ENCODE measurements around the gene SEMA3D. TPM values are rescaled to one million over a fixed set of nuclear protein-coding genes. Genes with fewer than 3 reads are reported as not detected.

SEMA3D gene
- total RNA-seq, 1 experiment from 2014 or later = 2.0 TPM

DNA sequence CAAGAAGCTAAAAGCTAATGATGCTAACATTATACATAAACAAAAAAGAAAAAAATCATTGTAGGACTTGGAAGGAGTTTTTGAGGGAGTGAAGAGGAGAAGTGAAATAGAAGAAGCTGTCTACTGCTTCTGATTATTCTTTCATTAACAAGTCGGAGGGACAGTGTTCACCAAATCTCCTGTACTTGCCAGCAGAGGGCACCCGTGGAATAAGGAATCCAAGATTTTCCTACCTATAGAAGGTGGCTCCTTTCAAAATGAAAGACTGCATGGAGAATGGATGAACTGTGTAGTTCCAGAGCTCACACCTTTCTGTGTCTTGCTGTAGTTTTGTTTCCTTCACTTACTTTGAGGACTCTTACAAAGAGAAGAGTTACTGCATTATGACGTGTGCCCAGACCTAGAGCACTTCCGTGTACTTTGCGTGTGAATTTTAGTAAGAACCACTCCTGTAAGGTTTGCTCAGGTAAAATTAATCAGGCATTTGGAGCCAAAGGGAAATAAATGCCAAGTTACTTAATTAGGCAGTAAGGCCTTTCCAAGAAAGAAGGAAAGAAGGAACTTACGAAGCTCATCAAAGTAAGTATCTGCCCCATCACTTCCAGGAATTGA is 145.1 kb downstream of the SEMA3D start:
- Mint-ChIP-seq H3K27ac (ENCODE audit: unreplicated experiment) (no peak overlapping the region), H3K4me3 (ENCODE audit: low read depth, unreplicated experiment) (no peak overlapping the region), H3K36me3 (ENCODE audit: insufficient read depth, unreplicated experiment) (no peaks in the 10 kb centered on the region), H3K27me3 (ENCODE audit: unreplicated experiment) (no peaks in the 10 kb centered on the region), H3K9me3 (ENCODE audit: low read depth, unreplicated experiment) (no peaks in the 10 kb centered on the region), H3K4me1 (ENCODE audit: low read depth, unreplicated experiment) (no peaks in the 10 kb centered on the region)
- CTCF ChIA-PET = interaction anchor here (1.2 to 1.8 kb wide), 3 partner anchors 144 to 788 kb away, joined by 10 to 11 read pairs (median 11); no protein-coding TSS in a partner anchor
- intact Hi-C loops (cut with micrococcal nuclease; ENCODE audit: unreplicated experiment) = loop anchor here (1.0 to 5.0 kb wide), 6 partner anchors 150 to 809 kb away; no protein-coding TSS in a partner anchor
- peak; percentile 69 for DNase-seq
- no peak for TF ChIP-seq CTCF (IDR thresholded peaks at IDR 0.05; ENCODE audit: unreplicated experiment)
- no TSS peak for BruUV-seq (replicated peaks)

- Mint-ChIP-seq H3K27me3 (ENCODE audit: unreplicated experiment) (no peaks in the 10 kb centered on the region), H3K36me3 (ENCODE audit: insufficient read depth, unreplicated experiment) (no peaks in the 10 kb centered on the region), H3K9me3 (ENCODE audit: low read depth, unreplicated experiment) (no peaks in the 10 kb centered on the region), H3K27ac (ENCODE audit: unreplicated experiment) (no peak overlapping the region), H3K4me3 (ENCODE audit: low read depth, unreplicated experiment) (no peak overlapping the region), H3K4me1 (ENCODE audit: low read depth, unreplicated experiment) (no peaks in the 10 kb centered on the region)
- intact Hi-C loops (cut with micrococcal nuclease; ENCODE audit: unreplicated experiment) = no loop called here
- BruUV-seq (replicated peaks) = no TSS peak
- CTCF ChIA-PET = no interaction called here
- TF ChIP-seq CTCF (IDR thresholded peaks at IDR 0.05; ENCODE audit: unreplicated experiment) = no peak
- no peak for DNase-seq
Observed at GRCh38 chr7:85039196-85039923, 147.5 kb downstream of the SEMA3D start.

- intact Hi-C loops (cut with micrococcal nuclease; ENCODE audit: unreplicated experiment) = no loop called here
- H3K4me3 Mint-ChIP-seq (ENCODE audit: low read depth, unreplicated experiment) = no peak overlapping the region
- no peaks in the 10 kb centered on the region for H3K4me1 Mint-ChIP-seq (ENCODE audit: low read depth, unreplicated experiment)
- CTCF ChIA-PET = no interaction called here
- no peak overlapping the region for H3K27ac Mint-ChIP-seq (ENCODE audit: unreplicated experiment)
- no peaks in the 10 kb centered on the region for H3K9me3 Mint-ChIP-seq (ENCODE audit: low read depth, unreplicated experiment)
- H3K36me3 Mint-ChIP-seq (ENCODE audit: insufficient read depth, unreplicated experiment) = no peaks in the 10 kb centered on the region
- H3K27me3 Mint-ChIP-seq (ENCODE audit: unreplicated experiment) = no peaks in the 10 kb centered on the region
- BruUV-seq (replicated peaks) = no TSS peak
- DNase-seq = no peak
- no peak for TF ChIP-seq CTCF (IDR thresholded peaks at IDR 0.05; ENCODE audit: unreplicated experiment)
Observed at GRCh38 chr7:85038466-85038865, 148.4 kb downstream of the SEMA3D start.

DNA sequence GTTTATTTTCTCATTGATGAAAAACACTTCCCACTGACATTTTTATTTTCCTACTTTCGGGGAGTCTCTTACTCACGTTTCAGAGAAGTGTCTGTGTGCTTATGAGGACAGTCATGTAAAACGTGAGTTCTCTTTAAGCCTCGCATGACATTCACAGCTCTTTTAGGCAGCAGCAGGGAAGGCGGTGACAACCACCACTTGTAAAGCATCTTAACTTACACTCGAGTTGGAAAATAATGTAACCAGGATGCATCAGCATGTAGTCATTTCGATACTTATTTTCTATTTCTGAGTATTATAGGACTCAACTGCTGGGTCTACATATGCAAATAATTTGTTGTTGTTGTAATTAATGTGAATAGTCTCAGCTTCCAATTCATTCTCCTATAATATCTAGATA is 153.6 kb downstream of the SEMA3D start:
- no peak overlapping the region for H3K4me3 Mint-ChIP-seq (ENCODE audit: low read depth, unreplicated experiment)
- H3K27me3 Mint-ChIP-seq (ENCODE audit: unreplicated experiment) = no peaks in the 10 kb centered on the region
- intact Hi-C loops (cut with micrococcal nuclease; ENCODE audit: unreplicated experiment) = no loop called here
- DNase-seq = no peak
- H3K36me3 Mint-ChIP-seq (ENCODE audit: insufficient read depth, unreplicated experiment) = no peaks in the 10 kb centered on the region
- no peaks in the 10 kb centered on the region for H3K9me3 Mint-ChIP-seq (ENCODE audit: low read depth, unreplicated experiment)
- H3K4me1 Mint-ChIP-seq (ENCODE audit: low read depth, unreplicated experiment) = no peaks in the 10 kb centered on the region
- BruUV-seq (replicated peaks) = no TSS peak
- no peak for TF ChIP-seq CTCF (IDR thresholded peaks at IDR 0.05; ENCODE audit: unreplicated experiment)
- no peak overlapping the region for H3K27ac Mint-ChIP-seq (ENCODE audit: unreplicated experiment)
- CTCF ChIA-PET = no interaction called here
